Measurements from ENCODE around the gene ZNF202.

The ZNF202 gene

DNA sequence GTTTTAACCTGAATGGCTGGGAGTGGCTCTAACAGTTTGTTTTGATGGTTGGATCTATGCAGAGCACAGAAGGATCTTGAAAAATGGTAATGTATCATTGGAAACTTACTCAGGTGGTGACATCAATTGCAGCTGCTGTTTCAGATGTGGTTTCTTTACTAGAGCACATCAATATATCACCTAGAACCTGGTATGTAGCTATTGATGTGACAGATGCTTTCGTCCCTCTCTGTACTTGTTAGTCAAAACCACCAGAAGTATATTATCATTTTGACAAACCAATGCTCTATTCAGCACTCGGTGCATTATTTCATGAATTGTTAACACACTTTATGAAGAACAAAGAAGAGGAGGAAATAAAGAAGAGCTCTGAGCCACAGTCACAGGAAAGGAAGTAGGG lies 60.4 kb downstream of the ZNF202 start:
- no peak for DNase-seq (ENCODE audit: low spot score in 2 of 2)
- peak; percentile 74 for ATAC-seq
- Mint-ChIP-seq H3K4me3 (no peak overlapping the region), H3K4me1 (no peaks in the 10 kb centered on the region), H3K27ac (no peak overlapping the region), H3K9me3 (no peaks in the 10 kb centered on the region), H3K36me3 (no peaks in the 10 kb centered on the region)

GRCh38 chr11:123678246-123678645 lies 63.2 kb downstream of the ZNF202 start:
- Mint-ChIP-seq H3K9me3 (no peaks in the 10 kb centered on the region), H3K4me1 (no peaks in the 10 kb centered on the region), H3K4me3 (no peak overlapping the region), H3K27ac (no peak overlapping the region), H3K36me3 (no peaks in the 10 kb centered on the region)
- no peak for DNase-seq (ENCODE audit: low spot score in 2 of 2)
- ATAC-seq, result no peak

GRCh38 chr11:123677510-123677909 lies 64.0 kb downstream of the ZNF202 start:
- H3K27ac Mint-ChIP-seq, result no peak overlapping the region
- no peaks in the 10 kb centered on the region for H3K9me3 Mint-ChIP-seq
- ATAC-seq, result no peak

DNA sequence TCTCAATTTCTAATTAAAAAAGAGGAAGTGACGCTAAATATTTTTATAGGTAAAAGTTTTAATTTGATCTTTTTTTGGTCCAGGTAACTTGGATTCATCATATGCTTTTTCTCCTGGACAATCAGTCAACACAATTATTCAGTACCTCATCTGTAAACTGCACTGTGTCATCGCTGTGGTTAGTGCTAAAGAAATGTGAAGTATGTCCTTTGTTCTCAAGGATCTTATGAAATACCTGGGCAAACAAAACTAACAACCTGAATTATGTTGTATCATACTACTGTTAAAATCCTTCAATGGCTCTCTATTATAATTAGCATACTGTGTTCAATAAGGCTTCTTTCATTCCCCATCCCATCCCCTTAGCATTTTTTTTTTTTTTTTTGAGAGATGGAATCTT lies 67.2 kb downstream of the ZNF202 start:
- Mint-ChIP-seq H3K4me3 (no peak overlapping the region), H3K9me3 (no peaks in the 10 kb centered on the region), H3K36me3 (no peaks in the 10 kb centered on the region), H3K27ac (no peak overlapping the region), H3K4me1 (no peaks in the 10 kb centered on the region)
- no peak for DNase-seq (ENCODE audit: low spot score in 2 of 2)
- no peak for ATAC-seq

More at GRCh38 chr11:123677510-123677909, 64.0 kb downstream of the ZNF202 start:
- H3K36me3 Mint-ChIP-seq, result no peaks in the 10 kb centered on the region
- no peaks in the 10 kb centered on the region for H3K4me1 Mint-ChIP-seq
- no peak for DNase-seq (ENCODE audit: low spot score in 2 of 2)
- H3K4me3 Mint-ChIP-seq, result no peak overlapping the region

Data from stimulated activated effector memory CD8-positive, alpha-beta T cell treated with anti-CD3 and anti-CD28 coated beads, Interleukin-12 subunit alpha, Interleukin-12 subunit beta, amount 100 ng/mL, for 72 hours (primary cell).